Activated effector memory CD4-positive, alpha-beta T cell treated with Interleukin-2 at 50 U/mL for 16 hours (primary cell): ENCODE measurements around the gene PIP5K1B.

Experiments
- DNase-seq: peaks from one replicate; pipeline ENCODE4 v3.0.0-alpha.2; 2020

The PIP5K1B gene

DNA sequence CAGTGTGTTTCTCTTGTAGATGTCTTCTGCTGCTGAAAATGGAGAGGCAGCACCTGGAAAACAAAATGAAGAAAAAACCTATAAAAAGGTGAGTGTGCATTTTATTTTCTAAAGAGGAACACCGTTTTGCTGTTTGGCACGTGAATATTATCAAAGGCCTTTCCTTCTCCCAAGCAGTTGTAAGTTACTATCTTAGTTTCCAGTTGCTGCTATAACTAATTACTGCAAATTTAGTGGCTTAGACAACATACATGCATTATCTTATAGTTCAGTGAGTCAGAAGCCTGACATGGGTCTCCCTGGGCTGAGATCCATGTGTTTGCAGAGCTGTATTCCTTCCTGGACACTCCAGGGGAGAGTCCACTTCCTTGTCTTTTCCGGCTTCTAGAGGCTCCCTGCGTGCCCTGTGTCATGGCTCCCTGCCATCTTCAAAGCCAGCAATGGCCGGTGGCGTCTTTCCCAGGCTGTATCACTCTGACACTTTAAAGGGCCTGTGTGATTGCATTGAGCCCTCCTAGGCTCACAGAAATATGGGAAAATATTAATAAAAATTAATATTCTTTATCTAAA is 117.6 kb downstream of the PIP5K1B start:
- no peak for DNase-seq

DNA sequence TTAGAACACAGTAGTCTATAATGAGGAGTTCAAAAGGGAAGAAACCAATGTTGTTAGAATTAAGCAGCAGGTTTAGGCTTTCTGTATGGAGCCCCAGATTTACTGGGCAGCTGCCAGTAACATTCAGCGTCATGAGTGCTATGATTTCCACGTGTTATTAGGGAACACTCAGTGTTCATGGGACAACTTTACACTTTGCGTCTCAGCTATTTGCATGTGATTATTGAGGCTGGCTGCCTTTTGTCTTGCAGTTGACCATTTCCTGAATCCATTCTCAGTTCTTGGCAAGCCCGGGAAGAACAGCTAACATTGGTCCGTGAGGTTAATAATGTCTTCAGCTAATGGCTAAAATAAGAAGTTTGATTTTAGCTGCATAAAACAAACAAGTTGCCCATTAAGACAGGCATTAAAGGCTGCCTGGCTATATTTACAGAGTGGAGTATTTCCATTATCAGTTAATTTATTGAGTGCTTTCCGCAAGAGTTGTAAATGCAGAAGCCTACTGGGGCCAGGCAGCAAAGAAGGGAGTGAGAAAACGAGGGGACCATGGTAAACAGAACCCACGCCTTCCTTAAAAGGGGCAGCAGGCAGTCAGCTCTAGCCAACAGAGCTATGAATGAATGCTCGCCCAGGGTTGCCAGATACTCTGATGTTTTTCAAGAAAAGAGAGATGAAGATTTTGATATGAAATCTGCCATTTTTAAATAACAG is 120.9 kb downstream of the PIP5K1B start:
- no peak for DNase-seq

DNA sequence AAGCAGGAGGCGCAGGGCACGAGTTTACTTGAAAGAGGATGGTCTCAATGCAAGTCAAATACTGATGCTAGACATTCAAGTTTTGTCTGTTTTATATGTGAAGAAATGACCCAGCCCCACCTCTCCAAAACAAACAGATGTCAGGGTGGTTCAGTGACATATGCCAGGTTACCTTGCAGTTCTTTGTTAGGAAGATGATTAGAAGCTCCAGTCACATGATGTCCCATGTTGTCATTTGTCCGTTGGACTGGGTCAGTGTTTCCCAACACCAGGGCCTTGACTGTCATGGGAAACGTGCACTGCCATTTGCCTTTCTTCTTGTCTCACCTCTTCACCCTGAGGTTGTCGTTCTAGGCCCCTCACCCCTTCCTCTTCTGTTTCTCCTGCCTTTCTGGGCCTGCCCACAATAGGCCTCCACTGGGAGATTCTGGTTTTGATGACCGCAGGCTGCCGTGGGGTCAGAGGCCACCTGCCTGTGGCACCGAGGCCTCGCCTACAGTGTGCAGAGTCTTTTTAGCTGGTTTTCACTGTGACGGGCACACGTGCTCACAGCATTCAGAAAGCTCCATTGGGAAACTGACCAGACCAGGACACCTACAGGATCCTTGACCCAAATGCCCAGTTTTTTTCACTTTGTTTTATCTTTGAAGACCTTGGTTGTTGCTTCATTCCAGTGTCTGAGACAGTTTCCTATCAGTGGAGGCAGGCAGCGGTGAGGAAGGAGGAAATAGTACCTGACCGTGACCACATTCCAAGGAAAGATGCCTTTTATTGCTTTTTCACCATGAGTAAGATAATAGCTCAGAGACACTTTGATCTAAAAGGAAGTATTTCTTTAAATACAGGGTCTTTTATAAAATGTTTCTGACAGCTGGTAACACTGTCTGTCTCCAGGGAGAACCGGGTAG is 123.1 kb downstream of the PIP5K1B start:
- no peak for DNase-seq

DNA sequence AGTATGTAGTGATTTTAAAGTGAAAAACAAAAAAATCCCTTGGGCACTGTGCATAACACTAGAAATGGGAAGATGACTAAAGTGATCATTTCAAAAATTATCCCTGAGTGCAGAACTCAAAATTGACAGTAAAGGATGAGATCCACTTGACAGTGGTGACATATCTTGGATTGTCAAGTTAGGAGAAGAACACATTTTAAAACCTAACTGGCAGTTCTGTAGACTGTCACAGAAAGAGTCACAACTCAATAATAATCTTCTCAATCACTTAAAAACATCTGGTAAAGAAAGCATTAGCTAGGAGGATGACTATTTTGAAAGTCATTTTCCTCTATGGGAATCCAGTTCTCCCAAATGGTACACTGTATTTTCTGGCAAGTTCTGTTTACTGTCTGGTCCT is 127.1 kb downstream of the PIP5K1B start:
- DNase-seq, result no peak

DNA sequence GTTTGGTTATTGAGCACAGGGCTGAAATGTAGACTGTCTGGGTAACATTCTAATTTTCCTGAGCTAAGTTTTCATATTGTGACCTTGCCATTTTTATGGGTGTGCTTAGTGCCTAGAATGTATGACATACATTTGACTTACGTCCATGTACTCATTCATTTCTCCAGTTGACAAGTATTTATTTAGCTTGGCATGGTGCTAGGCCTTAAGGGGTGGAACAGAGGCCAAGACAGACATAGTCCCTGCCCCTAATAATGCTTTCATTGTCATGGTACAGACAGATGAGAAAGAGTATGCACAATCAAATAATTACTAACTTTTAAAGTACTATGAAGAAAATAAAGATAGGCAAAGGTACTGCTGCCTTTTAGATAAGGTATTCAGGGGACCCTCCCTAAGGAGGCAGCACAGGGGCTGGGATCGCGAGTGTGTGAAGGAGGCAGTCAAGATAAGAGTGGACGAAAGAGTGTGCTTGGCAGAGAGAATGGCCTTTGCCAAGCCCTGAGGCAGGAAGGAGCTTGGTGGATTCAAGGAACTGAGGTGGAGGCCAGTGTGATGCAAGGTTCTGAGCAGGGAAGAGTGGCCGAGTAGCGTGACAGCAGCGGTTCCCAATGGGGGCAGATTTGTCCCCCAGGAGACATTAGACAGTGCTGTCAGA is 128.0 kb downstream of the PIP5K1B start:
- no peak for DNase-seq

DNA sequence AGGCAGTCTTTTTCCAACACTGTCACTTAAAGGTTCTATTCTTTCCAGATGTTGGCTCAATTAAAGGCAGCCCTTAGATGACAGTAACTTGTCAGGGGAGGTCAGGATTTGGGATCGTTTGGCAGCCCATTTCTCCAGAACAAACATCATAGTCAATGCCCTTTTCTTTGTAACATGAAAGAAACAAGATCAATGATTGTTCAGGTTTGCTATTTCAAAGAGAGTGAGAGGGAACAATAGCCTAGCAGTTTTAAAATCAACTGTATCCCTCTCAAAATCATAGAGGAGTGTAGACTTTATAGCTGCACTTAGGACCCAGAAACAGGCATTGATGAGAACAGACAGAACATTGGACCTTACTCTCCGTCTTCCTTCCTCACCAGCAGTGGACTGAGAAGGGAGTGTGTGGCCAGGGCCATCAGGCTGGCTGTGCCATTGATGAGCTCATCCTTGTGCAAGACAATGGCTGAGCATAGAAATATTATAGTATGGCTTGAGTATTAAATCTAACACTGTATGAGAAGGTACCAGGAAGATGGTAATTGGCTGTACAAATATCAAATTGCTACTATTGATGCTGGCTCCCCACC is 130.0 kb downstream of the PIP5K1B start:
- no peak for DNase-seq

DNA sequence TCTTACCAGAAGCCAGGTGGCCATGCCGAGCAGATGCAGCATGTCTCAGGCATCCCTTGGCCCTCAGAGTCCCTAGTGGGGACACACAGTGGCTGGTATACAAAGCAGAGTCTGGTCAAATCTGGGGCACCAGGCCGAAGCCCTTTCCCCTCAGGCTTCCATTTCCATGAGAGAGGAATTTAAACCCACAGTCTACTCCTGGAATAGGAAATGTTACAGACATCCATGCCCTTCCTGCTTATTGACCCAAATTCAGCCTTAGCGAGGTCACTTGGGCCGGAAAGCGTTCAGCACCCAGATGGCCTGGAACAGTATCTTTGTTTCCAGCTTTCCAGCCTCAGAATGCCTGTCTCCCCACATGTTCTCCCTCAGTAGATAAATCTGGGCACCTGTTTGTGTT is 131.7 kb downstream of the PIP5K1B start:
- DNase-seq, result no peak

DNA sequence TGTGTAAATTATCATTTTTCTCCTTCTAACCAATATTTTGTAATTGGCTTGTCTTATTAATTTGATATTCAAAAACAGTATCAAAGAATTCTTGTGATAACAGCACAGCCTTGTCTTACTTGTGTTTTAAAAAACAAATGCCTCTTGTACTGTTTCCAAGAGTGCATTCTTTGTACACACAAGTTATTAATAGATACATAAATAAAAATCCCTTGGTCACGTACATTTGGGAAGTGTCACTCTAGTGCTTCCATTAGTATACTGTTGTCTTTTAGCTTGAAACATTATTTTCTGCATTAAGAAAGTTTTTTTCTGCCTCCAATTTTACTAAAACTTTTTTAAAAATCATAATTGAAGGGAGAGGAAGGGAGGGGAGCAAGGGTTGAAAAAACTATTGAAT is 133.2 kb downstream of the PIP5K1B start:
- no peak for DNase-seq

DNA sequence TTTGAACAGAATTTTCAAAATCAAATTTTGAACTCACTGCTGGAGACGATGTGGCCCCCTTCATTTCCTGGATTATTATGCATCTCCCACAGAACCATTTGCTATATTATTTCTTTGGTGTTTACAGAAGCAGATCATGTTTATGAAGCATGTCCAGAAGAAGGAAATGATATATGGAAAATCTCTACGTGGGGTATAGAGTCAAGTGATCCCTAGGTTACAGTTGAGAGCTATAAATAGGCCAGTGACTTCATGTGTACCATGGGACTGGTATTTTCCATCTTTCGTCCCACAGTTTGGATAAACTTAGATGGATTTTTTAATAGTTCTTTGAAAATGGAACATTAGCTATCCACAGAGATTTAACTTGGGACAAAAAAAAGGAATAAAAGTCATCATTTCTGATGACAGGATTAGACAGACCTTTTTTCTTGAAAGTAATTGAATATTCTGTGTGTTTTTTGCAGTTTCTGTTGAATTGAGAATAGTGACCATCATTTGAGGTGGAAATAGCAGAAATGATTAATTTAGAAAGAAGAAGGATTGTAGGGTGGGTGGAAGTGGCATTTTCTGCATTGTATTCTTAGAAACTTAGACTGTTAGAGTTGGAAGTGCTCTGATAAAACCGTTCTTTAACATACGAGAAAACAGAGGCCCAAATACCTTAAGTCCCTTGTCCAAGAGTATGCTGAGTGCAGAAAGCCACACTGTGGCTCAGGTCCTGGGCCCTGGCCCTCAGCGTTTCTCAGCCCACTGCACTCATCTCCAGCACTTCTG is 136.4 kb downstream of the PIP5K1B start:
- no peak for DNase-seq

DNA sequence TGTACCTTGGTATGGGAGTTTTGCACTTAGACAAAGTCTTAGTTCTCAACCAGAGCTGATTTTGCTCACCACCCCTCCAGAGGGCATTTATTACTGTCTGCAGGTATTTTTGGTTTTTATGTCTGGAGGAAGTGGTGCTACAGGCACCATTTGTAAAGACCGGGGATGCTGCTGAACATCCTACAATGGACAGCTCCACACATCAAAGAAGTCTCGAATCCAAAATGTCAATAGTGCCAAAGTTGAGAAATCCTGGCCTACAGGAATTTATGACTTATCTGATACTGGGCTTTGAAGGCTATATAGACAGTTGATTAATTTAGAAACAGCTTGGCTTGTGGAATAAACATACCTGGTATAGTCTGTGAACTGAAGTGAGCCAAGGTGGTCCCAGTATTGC is 137.5 kb downstream of the PIP5K1B start:
- DNase-seq, result no peak

DNA sequence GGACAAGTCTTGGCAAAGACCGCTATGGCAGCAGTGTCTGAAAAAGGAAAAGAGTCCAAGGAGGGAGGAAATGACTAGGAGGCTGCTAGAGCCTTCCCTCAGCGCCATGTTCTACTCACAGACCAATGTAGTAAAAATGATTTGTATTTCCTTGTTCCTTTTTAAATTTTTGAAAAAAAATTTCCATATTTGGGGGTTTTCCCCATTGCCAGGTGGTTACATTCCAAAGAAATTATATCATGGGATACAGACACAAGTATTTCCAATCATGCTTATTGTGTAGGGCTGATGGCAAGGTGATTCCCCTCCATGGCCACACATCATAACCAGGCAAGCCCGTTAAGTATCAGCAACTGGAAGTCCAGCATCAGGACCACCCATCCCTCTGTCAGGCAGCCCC is 138.2 kb downstream of the PIP5K1B start:
- DNase-seq, result no peak

DNA sequence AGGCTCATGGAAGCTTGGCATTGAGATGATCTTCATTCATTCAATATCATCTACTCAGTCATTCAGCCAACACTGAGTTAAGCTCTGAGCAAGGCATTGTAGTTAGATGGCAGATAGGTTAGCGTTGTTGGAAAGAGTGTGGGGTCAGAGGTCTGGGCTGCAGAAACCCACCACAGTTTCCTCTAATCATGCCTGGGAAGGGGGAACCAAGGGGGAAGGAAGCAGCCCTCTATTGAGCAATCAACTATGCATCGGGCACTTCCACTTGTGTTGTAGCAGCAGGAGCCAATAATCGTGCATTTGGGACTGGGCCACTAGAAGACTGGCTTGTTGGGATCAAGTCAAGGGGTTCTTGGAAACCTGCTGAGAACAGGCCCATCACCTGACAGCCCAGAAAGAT is 139.1 kb downstream of the PIP5K1B start:
- DNase-seq, result no peak

DNA sequence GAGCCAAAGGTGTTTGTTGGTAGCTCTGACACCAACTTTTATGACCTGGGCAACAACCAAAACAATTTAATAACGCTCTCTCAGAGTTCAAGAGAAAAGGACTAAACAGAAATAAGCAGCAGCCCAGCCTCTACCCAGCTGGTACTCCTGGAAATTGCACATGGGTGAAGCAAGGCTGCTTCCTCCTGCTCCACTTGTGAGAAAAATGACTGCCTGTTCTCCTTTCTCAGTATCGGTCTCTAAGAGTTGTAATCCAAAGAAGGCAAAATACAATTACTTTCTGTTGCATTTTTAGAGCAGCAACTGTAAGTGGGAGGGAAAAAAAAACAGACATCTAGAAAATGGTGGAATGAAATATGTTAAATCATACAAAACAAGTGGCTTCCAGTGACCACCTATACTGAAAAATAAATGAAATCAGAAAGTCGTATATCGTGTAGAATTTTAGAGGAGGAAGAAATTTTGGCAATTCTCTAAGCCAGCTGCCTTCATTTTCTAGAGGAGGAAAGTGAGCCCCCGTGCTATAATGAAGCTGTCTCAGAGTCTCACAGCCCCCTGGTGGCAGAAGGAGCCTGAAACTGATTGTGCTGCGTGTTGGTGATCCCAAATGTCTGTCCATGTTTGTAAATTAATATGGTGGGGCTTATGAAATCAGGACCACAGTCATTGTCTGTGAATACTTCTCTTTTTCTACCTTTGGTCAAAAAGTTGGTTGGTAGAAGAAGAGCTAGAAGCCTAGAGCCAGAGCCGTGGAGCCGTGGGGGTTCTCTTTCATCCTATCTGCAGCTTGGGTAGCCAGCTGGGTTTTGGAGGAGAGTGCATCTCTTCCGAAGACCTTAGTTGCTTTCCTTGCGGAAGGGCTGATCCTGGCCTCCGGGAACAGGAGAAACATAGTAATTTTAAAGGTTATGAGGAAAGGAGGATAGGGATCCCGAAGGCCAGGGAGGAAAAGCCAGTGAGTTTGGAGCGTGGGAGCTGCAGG is 139.9 kb downstream of the PIP5K1B start:
- DNase-seq, result no peak

DNA sequence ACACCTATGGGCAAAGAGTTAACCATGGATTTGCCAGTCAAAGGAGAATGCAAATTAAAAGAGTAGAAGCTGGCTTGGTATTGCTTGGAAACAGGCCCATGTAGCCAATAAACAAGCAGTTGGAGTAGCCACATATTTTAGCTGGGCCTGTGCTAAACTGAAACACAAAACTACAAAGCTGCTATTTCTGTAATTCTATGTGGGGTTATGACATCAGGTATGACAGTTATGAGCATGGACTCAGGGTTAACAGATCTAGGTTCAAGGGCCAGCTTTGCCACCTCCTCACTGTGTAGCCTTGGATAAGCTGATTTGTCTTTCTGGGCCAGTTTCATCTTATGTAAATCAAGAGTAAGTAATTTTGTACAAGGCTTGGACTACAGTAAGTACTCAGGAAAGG is 142.7 kb downstream of the PIP5K1B start:
- DNase-seq, result no peak

DNA sequence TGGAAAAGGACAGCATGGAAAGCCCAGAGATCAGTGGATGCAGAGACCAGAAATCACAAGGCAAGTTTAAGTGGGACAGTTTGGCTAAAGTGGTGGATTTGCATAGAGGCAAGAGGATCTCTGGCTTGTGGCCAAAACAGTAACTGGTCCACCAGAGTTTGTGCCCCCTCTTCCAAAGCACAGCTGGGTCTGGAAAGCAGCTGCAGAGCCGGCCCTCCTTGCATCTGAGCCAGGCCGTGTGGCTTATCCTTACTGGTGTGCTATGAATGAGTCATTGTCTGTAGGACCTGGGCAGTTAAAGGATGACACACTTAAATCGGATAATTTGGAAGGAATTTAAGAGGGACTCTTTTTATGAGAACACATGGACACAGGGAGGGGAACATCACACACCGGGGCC is 146.6 kb downstream of the PIP5K1B start:
- DNase-seq, result no peak

DNA sequence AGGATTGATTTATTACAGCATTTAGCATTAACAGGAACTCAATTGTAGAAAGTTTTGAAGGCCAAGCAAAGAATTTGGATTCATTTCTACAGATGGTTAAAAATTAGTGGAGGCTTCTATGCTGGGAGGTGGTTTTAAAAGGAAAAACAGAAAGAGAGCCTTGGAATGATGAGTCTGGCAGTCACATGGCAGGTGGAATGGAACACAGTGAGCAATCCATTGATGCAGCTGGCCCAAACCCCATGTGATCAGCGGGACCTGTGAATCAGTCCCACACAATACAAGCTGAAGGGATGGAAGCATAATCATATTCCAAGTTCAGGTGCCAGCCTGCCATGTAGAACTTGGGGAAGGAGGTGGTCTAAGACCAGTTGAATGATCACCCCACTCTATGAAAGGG is 147.9 kb downstream of the PIP5K1B start:
- no peak for DNase-seq

DNA sequence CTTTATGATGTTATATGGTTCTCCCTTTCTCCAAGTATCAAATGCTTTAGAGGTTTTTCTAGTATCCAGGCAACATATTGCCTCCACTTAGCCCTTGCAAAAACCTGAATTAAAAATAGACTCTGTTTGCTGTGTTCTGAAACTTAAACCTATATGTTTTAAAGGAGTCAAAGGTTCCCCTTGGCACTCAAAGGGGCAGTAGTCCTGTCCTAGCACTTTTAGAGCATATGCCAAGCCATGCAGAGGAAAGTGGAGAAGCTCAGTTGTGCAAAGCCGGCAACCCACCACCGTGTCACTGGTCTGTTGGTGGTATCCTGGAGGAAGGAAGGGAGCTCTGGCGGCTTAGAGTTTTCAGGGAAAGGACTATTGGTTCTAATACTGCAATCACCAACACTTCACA is 154.3 kb downstream of the PIP5K1B start:
- DNase-seq, result no peak

DNA sequence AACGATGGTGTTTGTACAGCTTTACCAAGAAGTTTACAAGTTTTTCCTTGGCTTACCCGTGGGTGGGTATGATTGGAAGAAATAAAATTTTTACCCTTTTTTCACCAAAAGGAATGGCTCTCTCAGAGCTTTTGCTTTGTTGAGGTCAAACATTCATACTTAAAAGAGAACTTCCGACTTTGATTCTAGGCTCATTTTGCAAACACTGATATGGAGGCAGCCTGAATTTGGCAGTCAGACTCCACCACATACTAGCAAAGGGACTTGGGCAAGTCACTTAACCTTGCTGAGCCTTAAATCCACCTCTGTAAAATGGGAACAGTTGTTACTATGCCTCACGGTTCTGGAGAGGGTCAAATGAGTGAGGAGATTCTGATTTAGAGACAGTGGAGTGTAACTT is 155.4 kb downstream of the PIP5K1B start:
- DNase-seq, result no peak

DNA sequence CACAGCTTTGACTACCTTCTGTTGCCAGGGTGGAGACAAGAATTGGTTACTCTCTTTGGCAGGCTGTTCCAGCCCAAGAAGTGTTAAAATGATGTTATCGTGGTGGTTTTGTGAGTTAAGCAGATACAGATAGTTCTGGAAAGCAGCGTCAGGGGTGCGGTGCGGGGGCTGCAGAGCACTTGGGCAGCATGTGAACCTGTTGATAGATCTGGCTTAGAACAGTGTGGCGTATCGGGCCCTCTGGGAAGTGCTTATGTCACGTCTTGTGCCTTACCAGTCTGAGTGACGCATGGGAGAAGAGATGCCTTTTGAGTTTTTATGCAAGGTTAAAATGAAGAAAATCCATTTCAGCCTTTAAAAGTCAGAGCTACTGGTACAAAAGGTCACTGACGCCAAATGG is 156.4 kb downstream of the PIP5K1B start:
- DNase-seq, result no peak

DNA sequence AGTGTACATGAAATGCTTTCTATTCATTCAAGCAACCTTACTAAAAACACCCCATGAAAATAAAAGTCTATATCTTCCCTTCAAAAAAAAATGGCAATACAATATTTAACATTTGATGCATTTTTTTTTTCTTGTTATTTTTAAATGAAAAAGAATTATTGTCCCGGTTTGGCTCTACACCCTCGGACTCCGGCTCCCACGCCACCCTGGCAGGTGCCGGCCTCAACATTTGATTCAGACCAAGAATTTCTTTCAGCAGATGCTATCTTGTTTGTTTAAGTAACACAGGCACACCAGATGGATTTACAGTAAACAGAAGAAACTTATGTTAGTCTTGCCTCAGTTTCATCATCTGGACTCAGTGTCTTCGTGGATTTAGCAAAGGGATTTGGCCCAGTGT is 162.0 kb downstream of the PIP5K1B start:
- no peak for DNase-seq

DNA sequence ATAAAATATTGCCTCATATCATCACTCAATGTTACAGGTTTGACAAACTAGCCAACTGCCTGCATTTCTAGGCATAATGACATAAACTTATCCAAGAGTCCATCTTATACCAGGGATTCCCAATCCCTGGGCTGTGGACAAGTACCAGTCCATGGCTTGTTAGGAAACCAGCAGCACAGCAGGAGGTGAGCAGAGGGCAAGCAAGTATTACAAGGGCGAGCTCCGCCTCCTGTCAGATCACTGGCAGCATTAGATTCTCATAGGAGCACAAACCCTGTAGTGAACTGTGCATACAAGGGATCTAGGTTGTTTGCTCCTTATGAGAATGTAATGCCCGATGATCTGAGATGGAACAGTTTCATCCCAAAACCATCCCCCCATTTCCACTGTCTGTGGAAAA is 164.0 kb downstream of the PIP5K1B start:
- no peak for DNase-seq
